Measurements from ENCODE around the gene FBLN2. TPM values are rescaled to one million over a fixed set of nuclear protein-coding genes. Genes with fewer than 3 reads are reported as not detected.

The FBLN2 gene
- polyA plus RNA-seq, 2 of the 4 experiments (the other 2 are of a cell fraction), result 1.1 to 2.7 TPM

DNA sequence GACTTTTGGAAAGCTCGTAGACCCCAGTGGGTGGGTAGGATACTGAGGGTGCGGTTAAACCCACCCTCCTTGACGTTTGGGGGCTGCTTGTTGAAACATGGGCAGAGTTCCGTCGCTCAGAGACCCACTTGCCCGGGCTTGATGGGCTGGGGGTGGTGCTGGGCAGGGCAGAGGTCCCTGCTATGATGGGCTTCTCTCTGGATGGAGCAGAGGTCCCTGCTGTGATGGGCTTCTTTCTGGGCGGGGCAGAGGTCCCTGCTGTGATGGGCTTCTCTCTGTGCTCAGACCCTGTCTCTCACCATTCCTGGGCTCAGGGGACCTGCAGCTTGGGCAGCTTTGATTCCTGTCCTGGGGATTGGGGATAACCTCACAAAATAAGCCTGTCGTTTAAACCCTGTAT lies 45.2 kb downstream of the FBLN2 start (continued):
- no peak for TF ChIP-seq KDM5A (IDR thresholded peaks at IDR 0.05)

DNA sequence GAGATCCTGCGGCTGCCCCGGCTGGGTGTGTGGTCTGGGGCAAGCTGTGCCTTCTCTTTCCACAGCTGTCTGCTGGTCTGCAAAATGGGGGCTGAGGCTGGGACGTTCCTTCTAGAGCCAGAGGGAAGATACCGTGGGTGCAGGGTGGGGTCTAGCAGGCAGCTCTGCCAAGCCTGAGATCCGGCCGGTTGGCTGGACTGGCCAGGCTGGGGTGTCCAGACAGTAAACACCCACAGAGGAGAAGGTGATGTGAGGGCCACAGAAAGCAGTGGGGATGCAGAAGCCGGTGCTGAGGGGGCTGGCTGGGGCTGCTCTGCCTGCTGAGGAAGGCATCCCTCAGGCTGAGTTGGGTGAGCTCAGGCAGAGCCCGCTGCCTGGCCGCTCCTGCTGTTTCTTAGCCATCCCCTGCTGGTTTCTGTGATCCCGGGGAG lies 46.1 kb downstream of the FBLN2 start:
- no peak overlapping the region for H3K4me3 ChIP-seq
- 51% methylated on average over 10 of the region's 10 CpGs for WGBS (ENCODE audit: missing lambda C conversion rate)
- no peak for FAIRE-seq
- no peak overlapping the region for H3K27ac ChIP-seq
- peaks cover 12% of the 10 kb centered on the region; the same call in 1 of the 3 replicates for H3K4me1 ChIP-seq
- TF ChIP-seq EP300 (IDR thresholded peaks at IDR 0.05) (no peak), ZNF302 (CRISPR knock-in tag; IDR thresholded peaks at IDR 0.05) (no peak), TP53 (CRISPR knock-in tag; IDR thresholded peaks at IDR 0.05) (no peak), NR3C1 (IDR thresholded peaks at IDR 0.05) (no peak), HOXA7 (CRISPR knock-in tag; IDR thresholded peaks at IDR 0.05) (no peak)
- H3K9me3 ChIP-seq, result no peaks in the 10 kb centered on the region
- POLR2A ChIA-PET, result no interaction called here
- CTCF ChIA-PET, result interaction anchor here (0.5 to 2.7 kb wide), 3 partner anchors 22 to 99 kb away, joined by 3 to 10 read pairs (median 3); no protein-coding TSS in a partner anchor
- DNase-seq (ENCODE audit: low read depth in 1 of 2, low spot score in 1 of 2), result no peak
- H3K4me2 ChIP-seq, result no peak overlapping the region
- ATAC-seq, result peak in 1 of 2 experiments; percentile 29; a peak in 3 of 6 replicates

- FAIRE-seq (no peak), DNase-seq (ENCODE audit: low read depth in 1 of 2, low spot score in 1 of 2) (no peak), ATAC-seq (no peak; a peak in 1 of 6 replicates)
- 50% methylated on average over 5 of the region's 5 CpGs for WGBS (ENCODE audit: missing lambda C conversion rate)
- peaks cover 14% of the 10 kb centered on the region; the same call in 1 of the 3 replicates for H3K4me1 ChIP-seq
- no peak overlapping the region for H3K4me3 ChIP-seq
- H3K4me2 ChIP-seq, result no peak overlapping the region
- H3K27ac ChIP-seq, result no peak overlapping the region
- no peaks in the 10 kb centered on the region for H3K9me3 ChIP-seq
- CTCF ChIA-PET, result interaction anchor here (1.1 to 2.7 kb wide), 3 partner anchors 9 to 99 kb away, joined by 3 to 10 read pairs (median 3); no protein-coding TSS in a partner anchor
- POLR2A ChIA-PET, result no interaction called here
- TF ChIP-seq RNF2 (IDR thresholded peaks at IDR 0.05; ENCODE audit: borderline replicate concordance, low read depth), result no peak
- no peak for TF ChIP-seq TP53 (CRISPR knock-in tag; IDR thresholded peaks at IDR 0.05)
- no peak for TF ChIP-seq HOXB13 (CRISPR knock-in tag; IDR thresholded peaks at IDR 0.05; ENCODE audit: low read depth)
- TF ChIP-seq HMGXB4 (CRISPR knock-in tag; IDR thresholded peaks at IDR 0.05; ENCODE audit: borderline replicate concordance), result no peak
- no peak for TF ChIP-seq RARB (CRISPR knock-in tag; IDR thresholded peaks at IDR 0.05)
- no peak for TF ChIP-seq NFE2L2 (conservative IDR thresholded peaks at IDR 0.05; ENCODE audit: low read length)
- no peak for TF ChIP-seq JUN (IDR thresholded peaks at IDR 0.05)
- no peak for TF ChIP-seq JUNB (IDR thresholded peaks at IDR 0.05)
- TF ChIP-seq KDM1A (IDR thresholded peaks at IDR 0.05; ENCODE audit: low read depth), result no peak
- no peak for TF ChIP-seq NR3C1 (IDR thresholded peaks at IDR 0.05)
- TF ChIP-seq POLR2AphosphoS2 (conservative IDR thresholded peaks at IDR 0.05; ENCODE audit: low read length), result no peak
- TF ChIP-seq TFCP2L1 (CRISPR knock-in tag; IDR thresholded peaks at IDR 0.05), result no peak
- no peak for TF ChIP-seq FOSL2 (IDR thresholded peaks at IDR 0.05)
- TF ChIP-seq FOSL2 (CRISPR knock-in tag; IDR thresholded peaks at IDR 0.05), result no peak
- TF ChIP-seq PHF8 (IDR thresholded peaks at IDR 0.05; ENCODE audit: borderline replicate concordance, low read depth), result no peak
- TF ChIP-seq SMC3 (IDR thresholded peaks at IDR 0.05), result no peak
- TF ChIP-seq CBX2 (IDR thresholded peaks at IDR 0.05; ENCODE audit: borderline replicate concordance, low read depth), result no peak
- no peak for TF ChIP-seq RFX5 (IDR thresholded peaks at IDR 0.05)
- no peak for TF ChIP-seq HDAC2 (IDR thresholded peaks at IDR 0.05)
- TF ChIP-seq ZFP36 (IDR thresholded peaks at IDR 0.05; ENCODE audit: borderline replicate concordance, partially characterized antibody), result no peak
- no peak for TF ChIP-seq KDM5A (IDR thresholded peaks at IDR 0.05)
Measured at GRCh38 chr3:13595485-13595884, 46.6 kb downstream of the FBLN2 start.

Data from A549 (cell line).